Stimulated activated CD4-positive, alpha-beta T cell treated with anti-CD3 and anti-CD28 coated beads, TNF-alpha, amount 100 ng/mL, for 1 hour (primary cell): ENCODE results near the gene TMEM232.

Source experiments
- DNase-seq, 3 donors: peaks; one replicate each; pipeline ENCODE4 v3.0.0-alpha.2; 2020; ENCODE audit warnings: low read depth in 3 of 3, low spot score in 1 of 3

TMEM232 gene

GRCh38 chr5:110517396-110517795, 209.1 kb downstream of the TMEM232 start:
- no peak for DNase-seq

GRCh38 chr5:110514030-110514429, 212.4 kb downstream of the TMEM232 start:
- no peak for DNase-seq

- DNase-seq: no peak
Observed at GRCh38 chr5:110512266-110512665, 214.2 kb downstream of the TMEM232 start.

GRCh38 chr5:110510146-110510545, 216.3 kb downstream of the TMEM232 start:
- DNase-seq: no peak

GRCh38 chr5:110507972-110508371, 218.5 kb downstream of the TMEM232 start:
- DNase-seq: no peak

GRCh38 chr5:110506378-110506777, 220.1 kb downstream of the TMEM232 start:
- DNase-seq: no peak

- DNase-seq: no peak
Observed at GRCh38 chr5:110496276-110496675, 230.2 kb downstream of the TMEM232 start.

- DNase-seq: no peak
Observed at GRCh38 chr5:110492446-110492845, 234.0 kb downstream of the TMEM232 start.

GRCh38 chr5:110478895-110479294, 247.6 kb downstream of the TMEM232 start:
- no peak for DNase-seq

- no peak for DNase-seq
Observed at GRCh38 chr5:110477911-110478310, 248.6 kb downstream of the TMEM232 start.

GRCh38 chr5:110476164-110476563, 250.3 kb downstream of the TMEM232 start:
- no peak for DNase-seq

GRCh38 chr5:110475529-110475928, 250.9 kb downstream of the TMEM232 start:
- no peak for DNase-seq

- DNase-seq: no peak
Observed at GRCh38 chr5:110469486-110469885, 257.0 kb downstream of the TMEM232 start.

GRCh38 chr5:110463106-110463505, 263.4 kb downstream of the TMEM232 start:
- no peak for DNase-seq

GRCh38 chr5:110460837-110461236, 265.6 kb downstream of the TMEM232 start:
- no peak for DNase-seq

GRCh38 chr5:110458313-110458712, 268.2 kb downstream of the TMEM232 start:
- DNase-seq: no peak

- DNase-seq: no peak
Observed at GRCh38 chr5:110442856-110443255, 283.6 kb downstream of the TMEM232 start.

GRCh38 chr5:110441035-110441434, 285.4 kb downstream of the TMEM232 start:
- no peak for DNase-seq

- DNase-seq: no peak
Observed at GRCh38 chr5:110440058-110440457, 286.4 kb downstream of the TMEM232 start.

- no peak for DNase-seq
Observed at GRCh38 chr5:110439296-110439695, 287.2 kb downstream of the TMEM232 start.

GRCh38 chr5:110435207-110435606, 291.3 kb downstream of the TMEM232 start:
- no peak for DNase-seq

GRCh38 chr5:110431603-110432002, 294.9 kb downstream of the TMEM232 start:
- no peak for DNase-seq

GRCh38 chr5:110414360-110414759, 312.1 kb downstream of the TMEM232 start:
- DNase-seq: no peak

GRCh38 chr5:110413856-110414255, 312.6 kb downstream of the TMEM232 start:
- no peak for DNase-seq
